ENCODE measurements around the gene GABARAP.
A peak's percentile ranks its signal among the peaks of the same experiment; 100 is the strongest.
"Not testable (repeated sequence)": the region's sequence is repeated elsewhere in the genome, so short reads cannot be mapped to it uniquely, and the experiment has no call there.

GABARAP gene

GRCh38 chr17:7260651-7261378 lies 18.6 kb upstream of the GABARAP start:
- no peak for FAIRE-seq

DNA sequence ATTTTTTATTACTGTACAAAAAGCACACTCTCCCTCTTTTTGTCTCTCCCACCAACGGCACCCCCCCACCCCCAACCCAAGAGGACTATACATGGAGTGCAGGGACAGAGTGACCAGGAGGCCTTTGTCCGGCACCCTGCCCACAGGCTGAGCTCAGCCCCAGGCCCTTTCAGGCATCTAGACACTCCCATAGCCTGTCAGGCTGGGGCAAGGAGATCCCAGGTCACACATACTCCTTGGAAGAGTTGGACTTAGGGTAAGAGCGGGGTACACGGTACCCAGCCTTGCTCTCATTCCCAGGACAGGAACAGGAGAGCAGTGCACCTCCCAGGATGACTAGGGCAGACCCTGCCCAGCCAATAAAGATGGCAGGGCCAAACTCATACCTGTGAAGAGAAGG lies 17.9 kb upstream of the GABARAP start:
- FAIRE-seq = no peak

GRCh38 chr17:7259555-7259889 lies 17.3 kb upstream of the GABARAP start:
- FAIRE-seq = no peak

- no peak for FAIRE-seq
Observed at GRCh38 chr17:7258731-7259554, 16.7 kb upstream of the GABARAP start.

- no peak for FAIRE-seq
Observed at GRCh38 chr17:7256766-7257456, 14.7 kb upstream of the GABARAP start.

GRCh38 chr17:7254511-7254910 lies 12.3 kb upstream of the GABARAP start:
- FAIRE-seq = no peak

- no peak for FAIRE-seq
Observed at GRCh38 chr17:7253082-7253481, 10.8 kb upstream of the GABARAP start.

DNA sequence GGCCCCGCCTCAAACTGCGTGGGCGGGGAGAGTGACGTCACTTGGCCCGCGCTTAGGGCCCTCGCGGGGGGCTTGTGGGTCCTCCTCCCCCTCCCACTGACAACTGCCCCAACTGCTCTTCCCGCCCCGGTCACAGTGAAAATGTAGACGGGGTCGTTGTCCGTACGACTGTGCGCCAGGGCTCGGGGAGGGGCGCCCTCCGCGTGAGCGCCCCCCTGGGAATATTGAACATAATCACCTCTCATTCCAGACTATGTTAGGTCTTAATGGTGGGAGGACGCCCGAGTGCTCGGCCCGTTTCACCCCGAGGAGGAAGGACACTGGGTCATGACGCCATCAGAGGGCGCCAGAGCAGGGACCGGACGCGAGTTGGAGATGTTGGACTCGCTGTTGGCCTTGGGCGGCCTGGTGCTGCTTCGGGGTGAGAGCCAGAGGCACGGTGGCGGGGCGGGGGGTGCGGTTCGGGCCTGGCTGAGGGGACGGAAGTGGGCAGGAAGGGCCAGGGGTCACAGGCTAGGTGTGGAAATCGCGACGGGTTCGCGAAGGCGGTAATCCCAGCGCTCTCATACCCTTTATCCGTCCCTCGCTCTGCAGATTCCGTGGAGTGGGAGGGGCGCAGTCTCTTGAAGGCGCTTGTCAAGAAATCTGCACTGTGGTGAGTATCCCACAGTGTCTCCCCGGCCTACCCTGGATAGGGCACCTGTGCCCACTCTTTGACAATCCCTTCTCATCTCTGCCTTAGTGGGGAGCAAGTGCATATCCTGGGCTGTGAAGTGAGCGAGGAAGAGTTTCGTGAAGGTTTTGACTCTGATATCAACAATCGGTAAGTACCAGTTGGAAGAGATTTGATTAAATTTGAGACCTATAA lies 10.2 kb upstream of the GABARAP start, which contains the start of gene ELP5:
Gene ELP5, plus strand, starts transcription at position 40 of the 868 bp plus-strand sequence. Its CDS starts 336 bp downstream, at position 376.
- FAIRE-seq = no peak

DNA sequence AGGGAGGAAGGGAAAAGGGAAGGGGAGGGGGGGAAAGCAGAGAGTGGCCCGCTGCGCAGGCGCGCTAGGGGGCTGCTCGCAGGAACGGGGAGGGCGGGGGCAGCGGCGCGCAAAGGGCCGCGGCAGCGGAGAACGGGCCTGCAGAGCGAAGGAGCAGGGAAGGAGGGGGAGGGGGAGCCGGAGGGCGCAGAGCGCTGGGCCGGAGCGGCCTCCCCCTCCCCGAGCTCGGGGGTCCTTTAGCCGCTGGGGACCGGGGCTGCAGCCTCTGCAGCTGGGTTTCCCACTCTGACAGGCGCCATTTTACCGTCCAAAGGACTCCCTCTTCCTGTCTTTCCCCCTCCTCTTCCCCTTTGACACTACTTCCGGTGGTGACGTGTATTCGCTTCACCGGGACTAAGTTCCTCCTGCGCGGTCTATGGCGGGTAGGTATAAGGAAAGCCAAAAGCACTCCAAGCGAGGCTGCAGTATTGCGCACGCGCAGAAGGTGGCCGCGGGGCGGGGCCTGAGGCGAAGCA lies 9.5 kb upstream of the GABARAP start, which contains the start of gene CTDNEP1:
Gene CTDNEP1, minus strand, starts transcription at position 74 of the 515 bp plus-strand sequence. CDS start 438 bp downstream, outside the sequence.
- peak; percentile 97 for FAIRE-seq

DNA sequence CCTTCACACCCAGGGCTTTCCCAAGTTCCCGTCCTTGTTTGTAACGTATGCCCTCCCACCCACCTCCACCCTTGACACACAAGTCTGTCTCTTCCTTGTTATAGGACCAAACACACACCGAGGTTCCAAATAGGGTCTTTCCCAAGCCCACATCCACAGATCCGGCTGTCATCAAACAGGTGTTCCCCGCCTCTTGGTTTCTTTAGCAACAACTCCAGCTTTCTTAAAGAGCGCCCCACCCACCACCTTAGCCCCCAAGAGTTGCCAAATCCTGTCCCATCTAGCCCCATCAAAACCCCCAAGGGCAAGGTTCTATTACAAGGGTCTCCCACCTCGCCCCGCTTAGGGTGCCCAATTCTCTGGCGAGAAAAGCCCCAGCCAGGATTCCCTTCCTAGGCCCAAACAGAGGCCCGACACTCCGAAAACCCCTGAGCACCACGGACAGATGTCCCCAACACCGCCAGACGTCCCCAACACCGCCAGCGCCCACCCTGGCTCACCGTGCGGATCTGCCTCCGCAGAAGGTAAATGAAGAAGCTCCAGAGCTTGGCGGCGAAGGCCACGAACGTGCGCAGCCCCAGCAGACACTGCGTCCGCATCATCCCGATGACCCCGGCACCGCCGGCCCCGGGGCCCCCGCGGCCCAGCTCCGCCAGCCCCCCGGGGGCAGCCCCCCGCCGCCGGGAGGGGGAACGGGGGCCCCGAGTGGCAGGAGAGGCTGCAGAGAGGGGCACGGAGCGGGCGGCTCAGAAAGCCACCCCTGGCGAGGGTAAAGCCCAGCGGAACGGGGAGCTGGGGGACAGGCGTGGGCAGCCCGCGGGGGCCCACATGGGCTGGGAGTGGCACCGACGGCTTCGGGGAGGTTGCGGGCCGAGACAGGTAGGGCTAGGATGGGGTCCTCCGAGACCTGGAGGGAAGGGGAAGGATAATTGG lies 8.7 kb upstream of the GABARAP start:
- FAIRE-seq = no peak

GRCh38 chr17:7249830-7250229 lies 7.6 kb upstream of the GABARAP start:
- no peak for FAIRE-seq

GRCh38 chr17:7249214-7249613 lies 7.0 kb upstream of the GABARAP start:
- no peak for FAIRE-seq

GRCh38 chr17:7248796-7249195 lies 6.5 kb upstream of the GABARAP start:
- no peak for FAIRE-seq

DNA sequence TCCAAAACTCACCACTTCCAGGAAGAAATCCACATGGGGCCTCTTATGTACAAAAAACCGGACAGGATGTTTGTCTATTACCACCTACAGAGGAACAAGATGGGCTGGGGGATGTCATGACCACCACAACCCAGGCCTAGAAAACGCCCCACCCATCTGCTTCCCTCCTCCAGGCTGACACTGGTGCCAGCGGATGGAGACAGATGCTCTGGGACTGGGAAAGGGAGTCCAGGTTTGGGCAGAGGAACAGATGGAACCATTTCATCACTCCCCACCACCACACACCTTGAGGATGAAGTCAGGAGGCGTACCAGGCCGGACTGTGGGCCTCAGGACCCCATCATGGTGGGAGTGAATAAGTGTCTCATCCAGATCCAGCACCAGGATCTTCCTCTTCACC lies 4.5 kb upstream of the GABARAP start:
- FAIRE-seq = no peak

GRCh38 chr17:7243838-7244237 lies 1.6 kb upstream of the GABARAP start:
- not testable (repeated sequence) for FAIRE-seq

DNA sequence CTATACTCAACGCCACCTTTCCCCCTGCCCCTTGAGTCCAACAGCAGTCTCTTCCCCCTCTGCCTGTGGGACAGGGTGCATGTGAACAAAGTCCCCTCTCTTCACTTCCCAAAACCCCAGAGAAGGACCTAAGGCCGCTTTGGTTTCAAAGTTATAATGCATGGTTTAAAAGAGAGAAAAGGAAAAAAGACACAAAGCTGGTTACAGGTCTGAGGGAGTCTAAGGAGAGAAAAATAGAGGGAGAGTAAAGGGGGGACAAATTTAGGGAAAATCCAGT lies 1.1 kb upstream of the GABARAP start:
- FAIRE-seq = no peak

- FAIRE-seq = peak; percentile 43
Observed at GRCh38 chr17:7242717-7243452, 636 bp upstream of the GABARAP start.

DNA sequence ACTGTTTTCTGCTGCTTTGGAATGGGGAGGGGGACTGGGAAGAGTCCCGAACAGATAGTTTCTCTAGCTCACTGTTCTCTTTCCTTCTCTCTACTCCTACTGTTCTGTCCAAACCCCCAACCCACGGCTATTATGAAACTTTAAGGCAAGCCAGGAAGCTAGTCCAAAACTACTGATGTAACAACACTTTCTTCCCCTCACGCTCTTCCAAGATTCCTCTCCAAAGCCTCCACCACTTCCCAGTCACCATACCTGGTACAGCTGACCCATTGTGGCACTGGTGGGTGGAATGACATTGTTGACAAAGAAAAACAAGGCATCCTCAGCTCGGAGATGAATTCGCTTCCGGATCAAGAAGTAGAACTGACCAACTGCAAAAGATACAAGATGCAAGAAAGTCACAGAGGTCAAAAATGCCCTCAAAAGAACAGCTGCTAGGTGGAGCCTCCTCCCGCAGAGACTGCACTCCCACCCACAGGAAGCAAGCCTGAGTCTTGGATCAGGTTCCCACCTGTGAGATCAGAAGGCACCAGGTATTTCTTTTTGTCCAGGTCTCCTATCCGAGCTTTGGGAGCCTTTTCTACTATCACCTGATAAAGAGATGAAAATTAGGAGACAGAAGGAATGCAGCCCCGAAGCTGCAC lies 1.0 kb downstream of the GABARAP start:
- FAIRE-seq = no peak

DNA sequence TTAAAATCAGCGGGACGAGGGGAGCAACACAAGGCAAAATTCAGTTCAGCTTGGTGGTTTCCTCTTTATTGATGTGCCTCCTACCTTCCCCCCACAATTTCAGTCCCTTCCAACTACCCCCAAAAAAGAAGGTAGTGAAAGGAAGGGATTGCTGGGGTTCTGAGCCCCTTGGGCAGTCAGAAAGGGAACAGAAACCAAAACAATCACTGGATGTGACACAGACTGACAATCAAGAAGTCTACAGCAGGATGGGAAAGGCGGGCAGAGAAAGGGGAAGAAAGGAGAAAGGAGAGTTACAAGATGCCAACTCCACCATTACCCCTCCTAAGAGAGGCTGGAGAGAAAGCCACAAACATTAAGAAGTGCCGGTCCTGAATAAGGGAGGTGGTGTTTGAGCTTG lies 1.9 kb downstream of the GABARAP start:
- no peak for FAIRE-seq

All from endometrium (tissue), 2 donors.